Astrocyte of the cerebellum (primary cell): ENCODE results near the gene LGALS7.
"Not testable (repeated sequence)": the region's sequence is repeated elsewhere in the genome, so short reads cannot be mapped to it uniquely, and the experiment has no call there.

Experiments
- DNase-seq: peaks from one replicate; pipeline ENCODE4 v3.0.0-alpha.2; 2011; ENCODE audit warnings: low read depth
- H3K4me3 ChIP-seq: 2 replicates; pipeline ENCODE4 v1.5.1; 2011; ENCODE audit warnings: mild to moderate bottlenecking, low read depth, low read length, moderate library complexity
- in situ Hi-C: cut with HindIII; loops from 2 replicates; pipeline ENCODE4 v1.10.0; 2017; ENCODE audit warnings: low sequenced_read_pairs
- TF ChIP-seq, protein P1 (sequence below): IDR thresholded peaks from 2 replicates; pipeline ENCODE4 v1.5.1; 2012; ENCODE audit warnings: low read length, low read depth, moderate library complexity, mild to moderate bottlenecking; ENCODE audit errors: missing control alignments

LGALS7 gene

DNA sequence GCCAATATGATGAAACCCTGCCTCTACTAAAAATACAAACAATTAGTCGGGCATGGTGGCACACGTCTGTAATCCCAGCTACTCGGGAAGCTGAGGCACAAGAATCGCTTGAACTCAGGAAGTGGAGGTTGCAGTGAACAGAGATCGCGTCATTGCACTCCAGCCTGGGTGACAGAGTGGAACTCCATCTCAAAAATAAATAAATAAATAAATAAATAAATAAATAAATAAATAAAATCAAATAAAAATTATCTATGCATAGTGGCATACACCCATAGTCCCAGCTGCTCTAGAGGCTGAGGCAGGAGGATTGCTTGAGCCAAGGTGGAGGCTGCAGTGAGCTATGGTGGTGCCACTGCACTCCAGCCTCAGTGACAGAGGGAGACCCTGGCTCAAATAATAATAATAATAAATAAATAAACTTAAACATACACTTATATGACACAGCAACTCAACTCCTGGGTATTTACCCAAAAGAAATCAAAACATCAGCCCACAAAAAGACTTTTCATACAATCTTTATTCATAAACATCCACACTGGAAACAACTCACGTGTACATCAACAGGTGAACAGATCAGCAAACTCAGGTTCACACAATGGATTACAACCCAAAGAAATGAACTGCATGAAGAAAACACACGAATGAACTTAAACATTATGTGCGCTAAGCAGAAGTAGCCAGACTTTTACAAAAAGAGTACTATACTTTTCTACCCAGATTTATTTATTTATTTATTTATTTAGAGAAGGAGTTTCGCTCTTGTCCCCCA lies 6.9 kb downstream of the LGALS7 start:
- no peak overlapping the region for H3K4me3 ChIP-seq
- no peak for DNase-seq
- in situ Hi-C loops, result no loop called here
- TF ChIP-seq, protein P1, sequence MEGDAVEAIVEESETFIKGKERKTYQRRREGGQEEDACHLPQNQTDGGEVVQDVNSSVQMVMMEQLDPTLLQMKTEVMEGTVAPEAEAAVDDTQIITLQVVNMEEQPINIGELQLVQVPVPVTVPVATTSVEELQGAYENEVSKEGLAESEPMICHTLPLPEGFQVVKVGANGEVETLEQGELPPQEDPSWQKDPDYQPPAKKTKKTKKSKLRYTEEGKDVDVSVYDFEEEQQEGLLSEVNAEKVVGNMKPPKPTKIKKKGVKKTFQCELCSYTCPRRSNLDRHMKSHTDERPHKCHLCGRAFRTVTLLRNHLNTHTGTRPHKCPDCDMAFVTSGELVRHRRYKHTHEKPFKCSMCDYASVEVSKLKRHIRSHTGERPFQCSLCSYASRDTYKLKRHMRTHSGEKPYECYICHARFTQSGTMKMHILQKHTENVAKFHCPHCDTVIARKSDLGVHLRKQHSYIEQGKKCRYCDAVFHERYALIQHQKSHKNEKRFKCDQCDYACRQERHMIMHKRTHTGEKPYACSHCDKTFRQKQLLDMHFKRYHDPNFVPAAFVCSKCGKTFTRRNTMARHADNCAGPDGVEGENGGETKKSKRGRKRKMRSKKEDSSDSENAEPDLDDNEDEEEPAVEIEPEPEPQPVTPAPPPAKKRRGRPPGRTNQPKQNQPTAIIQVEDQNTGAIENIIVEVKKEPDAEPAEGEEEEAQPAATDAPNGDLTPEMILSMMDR, result no peak

DNA sequence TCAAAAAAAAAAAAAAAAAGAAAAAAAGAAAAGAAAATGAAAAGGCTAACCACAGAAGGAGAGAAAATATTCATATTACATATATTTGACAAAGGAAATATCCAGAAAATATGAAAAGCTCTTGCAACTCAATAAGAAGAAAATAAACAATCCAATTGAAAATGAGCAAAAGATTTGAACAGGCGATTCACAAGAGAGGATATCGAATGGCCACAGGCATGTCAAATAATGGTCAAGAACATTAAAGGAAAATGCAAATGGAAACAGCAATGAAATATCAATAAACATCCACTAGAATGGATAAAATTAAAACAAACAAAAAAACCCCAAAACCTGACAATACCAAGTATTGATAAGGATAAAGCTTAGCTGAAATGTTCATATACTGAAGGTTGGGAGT lies 8.1 kb downstream of the LGALS7 start:
- in situ Hi-C loops, result no loop called here
- DNase-seq, result no peak
- TF ChIP-seq, protein P1, result no peak
- no peak overlapping the region for H3K4me3 ChIP-seq

DNA sequence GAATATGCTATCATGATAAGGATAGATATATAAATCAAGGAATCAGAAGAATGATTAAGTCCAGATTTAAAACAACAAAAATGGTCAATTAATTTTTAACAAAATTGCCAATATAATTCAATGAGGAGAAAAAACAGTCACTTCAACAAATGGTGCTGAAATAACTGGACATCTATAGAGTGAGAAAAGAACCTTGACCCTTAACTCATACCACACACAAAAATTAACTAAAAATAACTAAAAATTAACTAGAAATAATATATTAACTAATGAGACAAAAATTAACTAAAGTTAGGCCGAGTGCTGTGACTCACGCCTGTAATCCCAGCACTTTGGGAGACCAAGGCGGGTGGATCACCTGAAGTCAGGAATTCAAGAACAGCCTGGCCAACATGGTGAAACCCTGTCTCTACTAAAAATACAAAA lies 9.5 kb downstream of the LGALS7 start:
- no peak overlapping the region for H3K4me3 ChIP-seq
- TF ChIP-seq, protein P1, result no peak
- in situ Hi-C loops, result no loop called here
- no peak for DNase-seq

DNA sequence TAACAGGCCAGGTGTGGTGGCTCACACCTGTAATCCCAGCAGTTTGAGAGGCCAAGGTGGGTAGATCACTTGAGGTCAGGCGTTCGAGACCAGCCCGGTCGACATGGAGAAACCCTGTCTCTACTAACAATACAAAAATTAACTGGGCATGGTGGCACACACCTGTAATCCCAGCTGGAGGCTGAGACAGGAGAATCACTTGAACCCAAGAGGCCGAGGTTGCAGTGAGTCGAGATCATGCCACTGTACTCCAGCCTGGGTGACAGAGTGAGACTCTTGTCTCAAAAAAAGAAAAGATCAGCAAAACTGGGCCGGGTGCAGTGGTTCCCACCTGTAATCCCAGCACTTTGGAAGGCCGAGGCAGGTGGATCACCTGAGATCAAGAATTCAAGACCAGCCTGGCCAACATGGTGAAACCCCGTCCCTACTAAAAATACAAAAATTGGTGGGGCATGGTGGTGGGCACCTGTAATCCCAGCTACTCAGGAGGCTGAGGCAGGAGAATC lies 11.4 kb downstream of the LGALS7 start:
- in situ Hi-C loops, H3K4me3 ChIP-seq, DNase-seq: not testable (repeated sequence)

DNA sequence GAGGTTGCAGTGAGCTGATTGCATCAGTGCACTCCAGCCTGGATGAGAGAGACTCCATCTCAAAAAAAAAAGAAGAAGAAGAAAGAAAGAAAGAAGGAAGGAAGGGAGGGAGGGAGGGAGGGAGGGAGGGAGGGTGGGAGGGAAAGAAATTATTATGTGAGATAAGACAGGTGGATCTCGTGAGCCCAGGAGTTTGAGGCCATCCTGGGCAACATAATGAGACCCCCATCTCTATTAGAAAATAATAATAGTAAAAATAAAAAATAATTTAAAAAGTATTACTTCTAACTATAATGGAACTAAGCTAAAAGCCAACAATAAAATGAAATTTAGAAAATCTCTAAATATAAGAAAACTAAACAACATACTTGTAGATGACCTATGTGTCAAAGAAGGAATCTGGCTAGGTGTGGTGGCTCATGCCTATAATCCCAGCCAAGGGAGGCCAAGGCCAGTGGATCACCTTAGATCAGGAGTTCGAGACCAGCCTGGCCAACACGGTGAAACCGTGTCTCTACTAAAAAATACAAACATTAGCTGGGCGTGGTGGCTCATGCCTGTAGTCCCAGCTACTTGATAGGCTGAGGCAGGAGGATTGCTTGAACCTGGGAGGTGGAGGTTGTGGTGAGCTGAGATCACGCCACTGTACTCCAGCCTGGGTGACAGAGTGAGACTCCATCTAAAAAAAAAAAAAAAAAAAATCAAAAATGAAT lies 12.4 kb downstream of the LGALS7 start:
- H3K4me3 ChIP-seq, in situ Hi-C loops, DNase-seq: not testable (repeated sequence)

DNA sequence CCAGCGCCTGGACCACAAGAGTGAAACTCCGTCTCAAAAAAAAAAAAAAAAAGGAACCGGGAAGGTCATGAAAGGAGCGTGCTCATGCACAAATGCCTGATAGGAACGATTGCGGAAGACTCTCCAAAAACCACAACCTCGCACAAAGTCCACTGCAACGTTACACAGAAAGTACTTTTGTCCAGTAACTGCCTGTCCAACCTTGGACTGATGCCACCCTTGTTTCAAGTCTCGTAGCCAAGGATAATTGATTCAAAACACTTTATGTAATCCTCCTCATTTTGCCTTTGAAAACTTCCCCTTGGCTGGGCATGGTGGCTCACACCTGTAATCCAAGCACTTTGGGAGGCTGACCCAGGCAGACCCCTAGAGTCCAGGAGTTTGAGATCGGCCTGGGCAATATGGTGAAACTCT lies 13.7 kb downstream of the LGALS7 start:
- TF ChIP-seq, protein P1, result no peak
- no peak for DNase-seq
- no peak overlapping the region for H3K4me3 ChIP-seq
- in situ Hi-C loops, result no loop called here

DNA sequence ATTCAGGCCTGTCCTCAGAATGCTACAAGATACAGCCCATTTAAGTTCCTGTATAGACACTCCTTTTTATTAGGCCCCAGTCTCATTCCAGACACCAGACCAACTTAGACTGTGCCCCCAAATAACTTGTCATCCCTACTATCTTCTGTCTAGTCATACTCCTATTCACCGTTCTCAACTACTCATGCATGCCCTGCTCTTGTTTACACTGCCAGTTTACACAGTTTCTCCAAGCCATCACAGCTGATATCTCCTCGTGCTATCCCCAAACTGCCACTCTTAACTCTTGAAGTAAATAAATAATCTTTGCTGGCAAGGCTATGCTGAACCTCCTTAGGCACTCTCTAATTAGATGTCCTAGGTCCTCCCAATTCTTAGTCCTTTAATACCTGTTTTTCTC lies 19.1 kb downstream of the LGALS7 start:
- DNase-seq, in situ Hi-C loops, H3K4me3 ChIP-seq: not testable (repeated sequence)

DNA sequence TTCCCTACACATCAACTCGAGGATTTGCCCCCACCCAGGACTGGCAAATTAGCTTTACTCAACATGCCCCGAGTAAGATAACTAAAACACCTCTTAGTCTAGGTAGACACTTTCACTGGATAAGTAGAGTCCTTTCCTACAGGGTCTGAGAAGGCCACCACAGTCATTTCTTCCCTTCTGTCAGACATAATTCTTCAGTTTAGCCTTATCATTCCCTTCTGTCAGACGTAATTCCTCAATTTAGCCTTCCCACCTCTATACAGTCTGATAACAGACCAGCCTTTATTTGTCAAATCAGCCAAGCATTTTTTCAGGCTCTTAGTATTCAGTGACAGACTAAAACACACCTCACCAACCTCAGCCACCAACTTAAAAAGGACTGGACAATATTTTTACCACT lies 19.5 kb downstream of the LGALS7 start:
- H3K4me3 ChIP-seq, in situ Hi-C loops, DNase-seq: not testable (repeated sequence)
